NCI-H345 treated with DMSO at 0.1 percent for 48 hours (cell line): Measurements from ENCODE around the gene DNAH3.
"Not testable (repeated sequence)": the region's sequence is repeated elsewhere in the genome, so short reads cannot be mapped to it uniquely, and the experiment has no call there.

Source experiments
- DNase-seq: peaks from one replicate; lab custom pipeline; 2025; ENCODE audit not compliant: unreplicated experiment; lab: John Stamatoyannopoulos, UW

Gene DNAH3

GRCh38 chr16:21126518-21126917, 24.1 kb downstream of the DNAH3 start:
- no peak for DNase-seq

GRCh38 chr16:21125191-21125590, 25.5 kb downstream of the DNAH3 start:
- no peak for DNase-seq

- no peak for DNase-seq
Observed at GRCh38 chr16:21120976-21121520, 29.6 kb downstream of the DNAH3 start.

GRCh38 chr16:21117567-21117966, 33.1 kb downstream of the DNAH3 start:
- no peak for DNase-seq

- no peak for DNase-seq
Observed at GRCh38 chr16:21116148-21116693, 34.4 kb downstream of the DNAH3 start.

- DNase-seq, result not testable (repeated sequence)
Observed at GRCh38 chr16:21115551-21115950, 35.1 kb downstream of the DNAH3 start.

GRCh38 chr16:21103941-21104860, 46.4 kb downstream of the DNAH3 start:
- DNase-seq, result no peak

- no peak for DNase-seq
Observed at GRCh38 chr16:21101631-21102420, 48.8 kb downstream of the DNAH3 start.

GRCh38 chr16:21100447-21100846, 50.2 kb downstream of the DNAH3 start:
- DNase-seq, result no peak

- no peak for DNase-seq
Observed at GRCh38 chr16:21097151-21097550, 53.5 kb downstream of the DNAH3 start.

GRCh38 chr16:21094719-21095118, 55.9 kb downstream of the DNAH3 start:
- DNase-seq, result not testable (repeated sequence)

GRCh38 chr16:21092951-21093350, 57.7 kb downstream of the DNAH3 start:
- DNase-seq, result no peak

GRCh38 chr16:21088646-21089538, 61.8 kb downstream of the DNAH3 start:
- DNase-seq, result no peak

- DNase-seq, result no peak
Observed at GRCh38 chr16:21088143-21088542, 62.5 kb downstream of the DNAH3 start.

- DNase-seq, result no peak
Observed at GRCh38 chr16:21084631-21085225, 65.9 kb downstream of the DNAH3 start.

GRCh38 chr16:21083729-21084268, 66.8 kb downstream of the DNAH3 start:
- DNase-seq, result no peak

- no peak for DNase-seq
Observed at GRCh38 chr16:21081329-21081728, 69.3 kb downstream of the DNAH3 start.

- no peak for DNase-seq
Observed at GRCh38 chr16:21078563-21078962, 72.1 kb downstream of the DNAH3 start.

- DNase-seq, result no peak
Observed at GRCh38 chr16:21076186-21076883, 74.3 kb downstream of the DNAH3 start.
